Prostate gland (tissue), 2 donors: ENCODE results near the gene PAN3.

Experiments
- CTCF ChIP-seq, 4 experiments: fragments of 200-600 bp in 2 of 4; fragments of 450-650 bp in 2 of 4; sonication (generic) in 2 of 4; IDR thresholded peaks; 1 replicate in 3 of 4; 2 replicates in 1 of 4; pipeline ENCODE4 v1.5.1; 2016 to 2019; ENCODE audit warnings: antibody characterized with exemption in 4 of 4, mild to moderate bottlenecking in 2 of 4, moderate library complexity in 2 of 4
- POLR2A ChIP-seq: fragments of 450-650 bp; IDR thresholded peaks from one replicate; pipeline ENCODE4 v1.6.1; 2016; ENCODE audit warnings: antibody characterized with exemption, mild to moderate bottlenecking

DNA sequence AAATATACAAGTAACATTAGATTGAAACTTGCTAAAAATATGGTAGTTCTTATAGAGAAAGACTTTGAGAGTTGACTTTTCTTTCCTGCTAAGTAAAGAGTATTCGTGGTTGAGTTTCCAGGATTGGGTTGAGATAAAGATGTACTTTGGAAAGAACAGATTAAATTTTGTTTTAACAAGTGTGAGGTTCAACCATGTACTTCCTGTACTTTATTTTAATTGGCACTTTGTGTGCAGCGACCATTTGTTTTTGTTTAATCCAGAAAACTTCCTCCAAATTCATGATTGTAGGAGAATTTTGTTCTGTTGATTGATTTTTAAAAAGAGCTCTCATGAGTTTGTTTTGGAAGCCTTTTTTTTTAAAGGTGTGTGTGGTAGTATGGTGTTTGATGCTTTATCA, 46.9 kb downstream of the PAN3 start:
- no peak for TF ChIP-seq CTCF (IDR thresholded peaks at IDR 0.05)
- TF ChIP-seq POLR2A = no peak
